RWPE2 (cell line): ENCODE measurements around the gene EXPH5.

Source experiments
- ATAC-seq: fragments of 200-7000 bp; cut with Tn5 transposase; 3 replicates; pipeline ENCODE4 v1.9.1; 2021; ENCODE audit warnings: low read depth
- DNase-seq: peaks from one replicate; pipeline ENCODE4 v3.0.0-alpha.2; 2020; ENCODE audit warnings: low spot score
- H3K27ac ChIP-seq: fragments of 450-650 bp; 2 replicates; pipeline ENCODE4 v1.5.1; 2017; ENCODE audit warnings: mild to moderate bottlenecking; ENCODE audit not compliant: poor library complexity, severe bottlenecking
- H3K27me3 ChIP-seq: fragments of 250-450 bp; sonication (Bioruptor Pico); 2 replicates; pipeline ENCODE4 v1.5.1; 2021; ENCODE audit warnings: mild to moderate bottlenecking, moderate library complexity; ENCODE audit not compliant: insufficient read depth, poor library complexity, severe bottlenecking
- H3K36me3 ChIP-seq: fragments of 250-450 bp; sonication (Bioruptor Pico); 2 replicates; pipeline ENCODE4 v1.5.1; 2020; ENCODE audit warnings: low read depth, mild to moderate bottlenecking, moderate library complexity
- H3K4me1 ChIP-seq: fragments of 250-450 bp; sonication (Bioruptor Pico); 2 replicates; pipeline ENCODE4 v1.5.1; 2021; ENCODE audit warnings: mild to moderate bottlenecking, moderate library complexity; ENCODE audit not compliant: insufficient read depth, poor library complexity, severe bottlenecking
- H3K4me3 ChIP-seq: fragments of 250-450 bp; sonication (Bioruptor Pico); 2 replicates; pipeline ENCODE4 v1.5.1; 2021; ENCODE audit warnings: mild to moderate bottlenecking, moderate library complexity; ENCODE audit not compliant: severe bottlenecking
- H3K9me3 ChIP-seq: fragments of 250-450 bp; sonication (Bioruptor Pico); 2 replicates; pipeline ENCODE4 v1.5.1; 2021; ENCODE audit warnings: mild to moderate bottlenecking, moderate library complexity; ENCODE audit not compliant: severe bottlenecking
- CTCF ChIP-seq: fragments of 450-650 bp; IDR thresholded peaks from one replicate; pipeline ENCODE4 v1.5.1; 2017; ENCODE audit warnings: mild to moderate bottlenecking, moderate library complexity; ENCODE audit not compliant: poor library complexity, severe bottlenecking

EXPH5 gene

GRCh38 chr11:108525161-108525560, 68.4 kb downstream of the EXPH5 start:
- DNase-seq (no peak), ATAC-seq (no peak)
- no peaks in the 10 kb centered on the region for H3K27me3 ChIP-seq
- no peaks in the 10 kb centered on the region for H3K36me3 ChIP-seq
- no peaks in the 10 kb centered on the region for H3K4me1 ChIP-seq
- H3K27ac ChIP-seq, result no peak overlapping the region
- no peaks in the 10 kb centered on the region for H3K9me3 ChIP-seq
- H3K4me3 ChIP-seq, result no peak overlapping the region
- TF ChIP-seq CTCF, result no peak

GRCh38 chr11:108524422-108524821, 69.1 kb downstream of the EXPH5 start:
- H3K4me3 ChIP-seq, result no peak overlapping the region
- H3K9me3 ChIP-seq, result no peaks in the 10 kb centered on the region
- no peak overlapping the region for H3K27ac ChIP-seq
- H3K36me3 ChIP-seq, result no peaks in the 10 kb centered on the region
- no peak for ATAC-seq
- no peaks in the 10 kb centered on the region for H3K4me1 ChIP-seq
- DNase-seq, result no peak
- no peak for TF ChIP-seq CTCF
- H3K27me3 ChIP-seq, result no peaks in the 10 kb centered on the region

GRCh38 chr11:108522318-108522717, 71.2 kb downstream of the EXPH5 start:
- DNase-seq (no peak), ATAC-seq (no peak)
- TF ChIP-seq CTCF, result no peak
- Histone ChIP-seq H3K4me3 (no peak overlapping the region), H3K27me3 (no peaks in the 10 kb centered on the region), H3K27ac (no peak overlapping the region), H3K4me1 (no peaks in the 10 kb centered on the region), H3K36me3 (no peaks in the 10 kb centered on the region), H3K9me3 (no peaks in the 10 kb centered on the region)

GRCh38 chr11:108518581-108518980, 75.0 kb downstream of the EXPH5 start:
- no peak overlapping the region for H3K27ac ChIP-seq

GRCh38 chr11:108516125-108516524, 77.4 kb downstream of the EXPH5 start:
- no peak for DNase-seq
- ATAC-seq, result no peak
- no peak for TF ChIP-seq CTCF
- no peaks in the 10 kb centered on the region for H3K27me3 ChIP-seq
- no peaks in the 10 kb centered on the region for H3K4me1 ChIP-seq
- no peaks in the 10 kb centered on the region for H3K9me3 ChIP-seq
- no peaks in the 10 kb centered on the region for H3K36me3 ChIP-seq
- H3K4me3 ChIP-seq, result no peak overlapping the region
- no peak overlapping the region for H3K27ac ChIP-seq

More at GRCh38 chr11:108518581-108518980, 75.0 kb downstream of the EXPH5 start:
- no peak for DNase-seq
- H3K4me1 ChIP-seq, result no peaks in the 10 kb centered on the region
- no peak overlapping the region for H3K4me3 ChIP-seq
- H3K27me3 ChIP-seq, result no peaks in the 10 kb centered on the region
- no peak for ATAC-seq
- H3K36me3 ChIP-seq, result no peaks in the 10 kb centered on the region
- H3K9me3 ChIP-seq, result no peaks in the 10 kb centered on the region
- no peak for TF ChIP-seq CTCF
